CD4-positive, alpha-beta T cell (primary cell): ENCODE data around the gene RAB31. TPM values are rescaled to one million over a fixed set of nuclear protein-coding genes. Genes with fewer than 3 reads are reported as not detected.

ENCODE experiments used
- ATAC-seq: fragments of 200-7000 bp; cut with Tn5 transposase; one replicate; pipeline ENCODE4 v1.10.0; 2022; ENCODE audit warnings: mild to moderate bottlenecking; ENCODE audit not compliant: poor library complexity
- CTCF ChIA-PET: fragments of 350-600 bp; sonication (Branson Sonifier 250); formaldehyde crosslinking; loops from one replicate; lab custom pipeline; 2021; ENCODE audit warnings: antibody characterized with exemption, inconsistent platforms; lab: Charles Lee
- POLR2A ChIA-PET: fragments of 350-600 bp; sonication (Branson Sonifier 250); formaldehyde crosslinking; loops from one replicate; lab custom pipeline; 2021; ENCODE audit warnings: antibody characterized with exemption, inconsistent platforms; lab: Charles Lee
- DNase-seq, 14 experiments: peaks; one replicate each; pipeline ENCODE4 v3.0.0-alpha.2; 2013 to 2020; ENCODE audit warnings: mixed read lengths in 2 of 14
- H3K27ac ChIP-seq, 2 donors: one replicate each; pipeline versions ENCODE4 v1.5.1 to v1.7.0; 2013; ENCODE audit warnings: low read length in 2 of 2, low read depth in 1 of 2, mild to moderate bottlenecking in 1 of 2
- H3K27me3 ChIP-seq, 2 experiments: 1 replicate in 1 of 2; 2 replicates in 1 of 2; pipeline versions ENCODE4 v1.6.1 to v1.7.0; 2013; ENCODE audit warnings: low read length in 2 of 2, control low read depth in 1 of 2, mild to moderate bottlenecking in 1 of 2, moderate library complexity in 1 of 2; ENCODE audit not compliant: insufficient read depth in 2 of 2, control insufficient read depth in 1 of 2
- H3K36me3 ChIP-seq: one replicate; pipeline ENCODE4 v1.6.1; 2013; ENCODE audit warnings: low read length, control low read depth; ENCODE audit not compliant: insufficient read depth
- H3K4me1 ChIP-seq: one replicate; pipeline ENCODE4 v1.6.1; 2013; ENCODE audit warnings: low read length, control low read depth; ENCODE audit not compliant: insufficient read depth
- H3K4me3 ChIP-seq: one replicate; pipeline ENCODE4 v1.5.1; 2013; ENCODE audit warnings: mild to moderate bottlenecking, low read length, moderate library complexity
- H3K9me3 ChIP-seq, 2 experiments: 1 replicate in 1 of 2; 2 replicates in 1 of 2; pipeline versions ENCODE4 v1.6.1 to v1.7.0; 2013; ENCODE audit warnings: low read length in 2 of 2, mild to moderate bottlenecking in 2 of 2, control low read depth in 1 of 2, moderate library complexity in 1 of 2; ENCODE audit not compliant: control insufficient read depth in 1 of 2, insufficient read depth in 1 of 2
- H3K27ac Mint-ChIP-seq: one replicate; pipeline ENCODE4 v1.8.0; 2020; ENCODE audit warnings: mixed read lengths
- H3K27me3 Mint-ChIP-seq: one replicate; pipeline ENCODE4 v1.8.0; 2021; ENCODE audit warnings: mixed read lengths
- H3K36me3 Mint-ChIP-seq: one replicate; pipeline ENCODE4 v1.8.0; 2021; ENCODE audit warnings: low read depth, mixed read lengths
- H3K4me1 Mint-ChIP-seq: one replicate; pipeline ENCODE4 v1.8.0; 2021; ENCODE audit warnings: low read depth, mixed read lengths
- H3K4me3 Mint-ChIP-seq: one replicate; pipeline ENCODE4 v1.8.0; 2020; ENCODE audit warnings: mild to moderate bottlenecking, mixed read lengths
- H3K9me3 Mint-ChIP-seq: one replicate; pipeline ENCODE4 v1.8.0; 2020; ENCODE audit warnings: mixed read lengths
- CTCF ChIP-seq: fragments of 200-600 bp; IDR thresholded peaks from one replicate; pipeline ENCODE4 v1.8.0; 2022; ENCODE audit warnings: antibody characterized with exemption, mild to moderate bottlenecking
- intact Hi-C, 2 experiments: fragments of 100-400 bp; cut with DNase I in 1 of 2; cut with micrococcal nuclease in 1 of 2; formaldehyde crosslinking; loops; one replicate each; pipeline versions ENCODE4 v1.15.1 to v1.9.0; 2023 to 2025; cut with DNase I, micrococcal nuclease
- total RNA-seq, 174 experiments: library from RNA in 2 of 174; stranded (reverse) in 2 of 174; gene quantifications; one replicate each; pipeline ENCODE4 v1.2.3 and lab custom pipeline; 2021 to 2026

RAB31 gene
- total RNA-seq, 2 experiments from 2014 or later: 1.1 to 1.3 TPM

- Mint-ChIP-seq H3K36me3 (no peaks in the 10 kb centered on the region), H3K27ac (no peak overlapping the region), H3K27me3 (no peaks in the 10 kb centered on the region), H3K9me3 (no peaks in the 10 kb centered on the region), H3K4me1 (no peaks in the 10 kb centered on the region), H3K4me3 (no peak overlapping the region)
- intact Hi-C loops: no loop called here
- Histone ChIP-seq H3K9me3 (no peaks in the 10 kb centered on the region), H3K27ac (no peak overlapping the region), H3K4me3 (no peak overlapping the region), H3K4me1 (no peaks in the 10 kb centered on the region), H3K27me3 (no peaks in the 10 kb centered on the region), H3K36me3 (no peaks in the 10 kb centered on the region)
- DNase-seq (no peak), ATAC-seq (no peak)
- CTCF ChIA-PET: no interaction called here
- TF ChIP-seq CTCF: no peak
- POLR2A ChIA-PET: no interaction called here
Measured at GRCh38 chr18:9697121-9697520, 11.0 kb upstream of the RAB31 start.

DNA sequence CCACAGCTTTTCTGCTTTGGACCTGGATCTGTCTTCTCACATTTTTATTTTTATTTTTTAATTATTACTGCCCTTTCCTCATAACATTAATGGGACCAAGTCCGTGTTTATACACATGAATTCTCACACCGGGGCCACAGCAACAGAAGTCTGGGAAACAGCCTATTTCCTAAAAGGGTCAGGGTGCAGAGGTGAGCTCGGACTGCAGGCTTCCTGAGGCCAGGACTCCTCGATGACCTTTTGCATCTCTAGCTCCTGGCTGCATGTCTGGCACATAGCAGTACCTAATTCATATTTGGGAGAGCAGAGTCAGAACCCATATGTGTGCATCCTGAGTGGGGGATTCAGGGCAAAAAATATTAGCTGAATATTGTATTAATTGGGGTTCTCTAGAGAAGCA is 9.6 kb upstream of the RAB31 start:
- ATAC-seq: no peak
- no peaks in the 10 kb centered on the region for H3K36me3 Mint-ChIP-seq
- no peaks in the 10 kb centered on the region for H3K27me3 ChIP-seq
- no peak overlapping the region for H3K27ac ChIP-seq
- DNase-seq: no peak
- H3K4me3 ChIP-seq: no peak overlapping the region
- H3K4me1 Mint-ChIP-seq: no peaks in the 10 kb centered on the region
- no peaks in the 10 kb centered on the region for H3K9me3 Mint-ChIP-seq
- H3K9me3 ChIP-seq: no peaks in the 10 kb centered on the region
- intact Hi-C loops: no loop called here
- TF ChIP-seq CTCF: no peak
- peaks cover under 1% of the 10 kb centered on the region for H3K27me3 Mint-ChIP-seq
- no peak overlapping the region for H3K4me3 Mint-ChIP-seq
- ChIA-PET CTCF (no interaction called here), POLR2A (no interaction called here)
- H3K27ac Mint-ChIP-seq: no peak overlapping the region
- H3K4me1 ChIP-seq: no peaks in the 10 kb centered on the region
- H3K36me3 ChIP-seq: no peaks in the 10 kb centered on the region

DNA sequence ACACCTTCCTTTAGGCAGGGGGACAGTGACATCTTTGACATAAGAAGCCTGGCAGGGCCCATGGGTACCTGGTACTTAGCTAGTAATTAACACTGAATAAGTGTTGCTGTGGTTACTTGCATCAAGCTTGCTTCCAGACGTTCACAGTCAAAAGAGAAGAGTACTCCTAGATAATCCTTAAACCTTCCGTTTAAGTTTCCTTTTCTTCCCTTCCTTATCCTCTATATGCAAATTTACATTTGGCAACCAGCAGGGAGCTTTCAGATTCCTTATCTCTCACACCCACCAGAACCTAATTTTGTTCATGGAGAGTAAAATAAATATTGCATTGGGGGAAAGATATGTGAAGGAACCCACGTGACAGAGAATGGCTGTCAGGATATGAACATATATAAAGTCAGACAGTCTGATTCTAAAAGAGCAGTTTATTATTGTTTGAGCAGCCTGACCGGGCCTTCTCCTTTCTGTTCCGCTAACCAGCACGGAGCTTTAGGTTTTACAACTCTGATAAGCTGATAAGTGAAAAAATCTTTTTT is 7.8 kb upstream of the RAB31 start:
- Mint-ChIP-seq H3K36me3 (no peaks in the 10 kb centered on the region), H3K27me3 (peaks cover 12% of the 10 kb centered on the region), H3K27ac (no peak overlapping the region), H3K4me1 (no peaks in the 10 kb centered on the region), H3K9me3 (no peaks in the 10 kb centered on the region), H3K4me3 (no peak overlapping the region)
- POLR2A ChIA-PET: no interaction called here
- no peak for ATAC-seq
- CTCF ChIA-PET: no interaction called here
- intact Hi-C loops: no loop called here
- Histone ChIP-seq H3K9me3 (no peaks in the 10 kb centered on the region), H3K36me3 (no peaks in the 10 kb centered on the region), H3K27ac (no peak overlapping the region), H3K4me3 (no peak overlapping the region), H3K4me1 (no peaks in the 10 kb centered on the region), H3K27me3 (peaks cover 0 to 12% of the 10 kb centered on the region in 2 experiments)
- no peak for DNase-seq
- TF ChIP-seq CTCF: no peak
